Measurements from ENCODE around the gene GABRB3. TPM values are rescaled to one million over a fixed set of nuclear protein-coding genes. Genes with fewer than 3 reads are reported as not detected.

Gene GABRB3
- polyA plus RNA-seq, 1 donor from 2014 or later, result 78.3 TPM

DNA sequence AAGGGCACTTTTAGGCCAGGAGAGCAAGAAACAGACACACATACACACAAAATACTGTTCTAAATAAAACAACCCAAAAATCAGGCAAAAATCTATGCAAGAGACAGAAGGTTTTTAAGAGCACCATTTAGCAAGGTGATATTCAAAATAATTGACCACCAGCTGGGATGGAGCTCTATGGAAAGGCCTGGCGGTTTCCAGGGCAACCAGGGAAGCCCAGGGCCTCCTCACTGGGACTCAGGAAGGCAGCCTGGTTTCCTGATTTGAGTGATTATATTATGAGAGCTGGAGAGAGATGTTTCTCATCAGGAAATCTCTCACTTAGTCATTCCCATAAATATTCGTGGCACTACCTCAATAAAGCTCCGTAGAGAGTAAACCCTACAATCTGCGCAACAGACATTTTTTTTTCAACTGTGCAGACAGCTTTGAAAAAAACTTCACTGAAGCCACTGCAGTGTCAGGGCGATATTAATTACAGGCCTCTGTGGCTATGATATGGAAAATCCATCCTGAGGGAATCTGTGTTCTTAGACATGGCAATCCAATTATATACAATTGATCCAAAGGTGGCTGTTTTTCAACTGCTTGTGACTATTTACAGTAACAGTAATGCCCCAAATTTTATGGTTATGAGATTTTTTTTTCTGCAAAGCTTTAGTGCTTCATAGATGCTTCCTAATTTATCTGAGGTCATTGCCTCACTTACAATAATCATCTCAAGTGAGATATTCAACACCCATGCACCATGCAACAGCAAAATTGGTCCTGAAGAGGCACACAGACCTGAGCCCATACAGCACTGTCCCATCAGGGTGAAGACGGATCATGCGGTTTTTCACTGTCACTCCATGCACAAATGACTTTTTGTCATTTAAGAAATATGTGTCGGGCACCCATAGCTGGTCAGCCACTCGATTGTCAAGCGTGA is 152.1 kb downstream of the GABRB3 start:
- peak overlapping the region; percentile 31 for H3K27ac ChIP-seq (ENCODE audit: low read length)
- no peak overlapping the region for H3K9ac ChIP-seq (ENCODE audit: low read length)
- H3K4me2 ChIP-seq (ENCODE audit: low read length), result no peak overlapping the region
- no peak for TF ChIP-seq SMC3 (conservative IDR thresholded peaks at IDR 0.05; ENCODE audit: poor library complexity)
- no peak for TF ChIP-seq MXI1 (conservative IDR thresholded peaks at IDR 0.05; ENCODE audit: poor library complexity, severe bottlenecking)
- no peak for TF ChIP-seq EZH2 (IDR thresholded peaks at IDR 0.05; ENCODE audit: borderline replicate concordance, insufficient read depth, low read length, poor library complexity, severe bottlenecking)
- no peak for TF ChIP-seq EP300 (conservative IDR thresholded peaks at IDR 0.05; ENCODE audit: poor library complexity, severe bottlenecking)
- no peak for TF ChIP-seq TAF1 (IDR thresholded peaks at IDR 0.05; ENCODE audit: low read depth)
- TF ChIP-seq, protein P1, sequence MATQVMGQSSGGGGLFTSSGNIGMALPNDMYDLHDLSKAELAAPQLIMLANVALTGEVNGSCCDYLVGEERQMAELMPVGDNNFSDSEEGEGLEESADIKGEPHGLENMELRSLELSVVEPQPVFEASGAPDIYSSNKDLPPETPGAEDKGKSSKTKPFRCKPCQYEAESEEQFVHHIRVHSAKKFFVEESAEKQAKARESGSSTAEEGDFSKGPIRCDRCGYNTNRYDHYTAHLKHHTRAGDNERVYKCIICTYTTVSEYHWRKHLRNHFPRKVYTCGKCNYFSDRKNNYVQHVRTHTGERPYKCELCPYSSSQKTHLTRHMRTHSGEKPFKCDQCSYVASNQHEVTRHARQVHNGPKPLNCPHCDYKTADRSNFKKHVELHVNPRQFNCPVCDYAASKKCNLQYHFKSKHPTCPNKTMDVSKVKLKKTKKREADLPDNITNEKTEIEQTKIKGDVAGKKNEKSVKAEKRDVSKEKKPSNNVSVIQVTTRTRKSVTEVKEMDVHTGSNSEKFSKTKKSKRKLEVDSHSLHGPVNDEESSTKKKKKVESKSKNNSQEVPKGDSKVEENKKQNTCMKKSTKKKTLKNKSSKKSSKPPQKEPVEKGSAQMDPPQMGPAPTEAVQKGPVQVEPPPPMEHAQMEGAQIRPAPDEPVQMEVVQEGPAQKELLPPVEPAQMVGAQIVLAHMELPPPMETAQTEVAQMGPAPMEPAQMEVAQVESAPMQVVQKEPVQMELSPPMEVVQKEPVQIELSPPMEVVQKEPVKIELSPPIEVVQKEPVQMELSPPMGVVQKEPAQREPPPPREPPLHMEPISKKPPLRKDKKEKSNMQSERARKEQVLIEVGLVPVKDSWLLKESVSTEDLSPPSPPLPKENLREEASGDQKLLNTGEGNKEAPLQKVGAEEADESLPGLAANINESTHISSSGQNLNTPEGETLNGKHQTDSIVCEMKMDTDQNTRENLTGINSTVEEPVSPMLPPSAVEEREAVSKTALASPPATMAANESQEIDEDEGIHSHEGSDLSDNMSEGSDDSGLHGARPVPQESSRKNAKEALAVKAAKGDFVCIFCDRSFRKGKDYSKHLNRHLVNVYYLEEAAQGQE (IDR thresholded peaks at IDR 0.05; ENCODE audit: borderline replicate concordance), result no peak
- no peak for TF ChIP-seq POLR2AphosphoS5 (IDR thresholded peaks at IDR 0.05)
- no peak for TF ChIP-seq RAD21 (conservative IDR thresholded peaks at IDR 0.05)
- TF ChIP-seq CTCF (IDR thresholded peaks at IDR 0.05; ENCODE audit: poor library complexity, severe bottlenecking), result no peak
- no peaks in the 10 kb centered on the region for H3K9me2 ChIP-seq (ENCODE audit: insufficient read depth, low read length)
- H3K4me3 ChIP-seq (ENCODE audit: low read length), result peak overlapping the region; percentile 21
- H3F3A ChIP-seq (ENCODE audit: insufficient read depth, low read length, poor library complexity, severe bottlenecking), result no peaks in the 10 kb centered on the region
- H4K20me1 ChIP-seq (ENCODE audit: insufficient read depth), result no peaks in the 10 kb centered on the region
- H2AFZ ChIP-seq (ENCODE audit: low read depth, low read length), result no peak overlapping the region
- no peaks in the 10 kb centered on the region for H3K27me3 ChIP-seq (ENCODE audit: insufficient read depth, low read depth, low read length)
- H3K9me3 ChIP-seq (ENCODE audit: low read length), result no peaks in the 10 kb centered on the region
- H3K36me3 ChIP-seq (ENCODE audit: insufficient read depth, low read length), result peaks cover 6% of the 10 kb centered on the region
- H3K79me2 ChIP-seq (replicated peaks; ENCODE audit: insufficient read depth, low read length), result peaks cover 6% of the 10 kb centered on the region

GRCh38 chr15:26615927-26616302 is 157.0 kb downstream of the GABRB3 start:
- peaks cover 6% of the 10 kb centered on the region for H3K36me3 ChIP-seq (ENCODE audit: insufficient read depth, low read length)
- H3K4me2 ChIP-seq (ENCODE audit: low read length), result no peak overlapping the region

More at GRCh38 chr15:26615927-26616302, 157.0 kb downstream of the GABRB3 start:
- Histone ChIP-seq H3K9ac (ENCODE audit: low read length) (no peak overlapping the region), H3K27me3 (ENCODE audit: insufficient read depth, low read depth, low read length) (no peaks in the 10 kb centered on the region), H3K4me3 (ENCODE audit: low read length) (no peak overlapping the region), H3K9me2 (ENCODE audit: insufficient read depth, low read length) (no peaks in the 10 kb centered on the region), H3K79me2 (replicated peaks; ENCODE audit: insufficient read depth, low read length) (peaks cover 6% of the 10 kb centered on the region), H3K9me3 (ENCODE audit: low read length) (no peaks in the 10 kb centered on the region), H4K20me1 (ENCODE audit: insufficient read depth) (no peaks in the 10 kb centered on the region), H2AFZ (ENCODE audit: low read depth, low read length) (no peak overlapping the region), H3K27ac (ENCODE audit: low read length) (no peak overlapping the region), H3F3A (ENCODE audit: insufficient read depth, low read length, poor library complexity, severe bottlenecking) (no peaks in the 10 kb centered on the region)
- TF ChIP-seq MXI1 (conservative IDR thresholded peaks at IDR 0.05; ENCODE audit: poor library complexity, severe bottlenecking), result no peak
- no peak for TF ChIP-seq SMC3 (conservative IDR thresholded peaks at IDR 0.05; ENCODE audit: poor library complexity)
- no peak for TF ChIP-seq EZH2 (IDR thresholded peaks at IDR 0.05; ENCODE audit: borderline replicate concordance, insufficient read depth, low read length, poor library complexity, severe bottlenecking)
- TF ChIP-seq, protein P1 (IDR thresholded peaks at IDR 0.05; ENCODE audit: borderline replicate concordance), result no peak
- TF ChIP-seq TAF1 (IDR thresholded peaks at IDR 0.05; ENCODE audit: low read depth), result no peak
- no peak for TF ChIP-seq CTCF (IDR thresholded peaks at IDR 0.05; ENCODE audit: poor library complexity, severe bottlenecking)
- no peak for TF ChIP-seq EP300 (conservative IDR thresholded peaks at IDR 0.05; ENCODE audit: poor library complexity, severe bottlenecking)
- no peak for TF ChIP-seq POLR2AphosphoS5 (IDR thresholded peaks at IDR 0.05)
- no peak for TF ChIP-seq RAD21 (conservative IDR thresholded peaks at IDR 0.05)
